ENCODE data around the gene LPP. TPM values are rescaled to one million over a fixed set of nuclear protein-coding genes. Genes with fewer than 3 reads are reported as not detected.

The LPP gene
- total and polyA plus RNA-seq, 2 donors (not counting 1 experiment from before 2014, with no cell fraction given) = 7.6 to 81.7 TPM

GRCh38 chr3:188542196-188542595 is 388.2 kb downstream of the LPP start:
- H4K20me1 ChIP-seq (ENCODE audit: control insufficient read depth, insufficient read depth, low read length, poor library complexity, severe bottlenecking) = no peaks in the 10 kb centered on the region
- H3K27me3 ChIP-seq (replicated peaks in 1 of 4; ENCODE audit: control extremely low read depth in 1 of 4, control insufficient read depth in 3 of 4, insufficient read depth in 4 of 4, low read length in 3 of 4) = no peaks in the 10 kb centered on the region
- no peak overlapping the region for H3K4me3 Mint-ChIP-seq
- H3K36me3 ChIP-seq (replicated peaks in 1 of 2; ENCODE audit: control extremely low read depth in 1 of 2, control insufficient read depth in 1 of 2, extremely low read depth in 1 of 2, insufficient read depth in 2 of 2, low read length in 1 of 2) = no peaks in the 10 kb centered on the region
- DNase-seq = no peak
- peaks cover 14% of the 10 kb centered on the region for H3K4me1 Mint-ChIP-seq
- intact Hi-C loops (cut with micrococcal nuclease) = no loop called here
- H3K27ac Mint-ChIP-seq = no peak overlapping the region
- no CpG with 5 or more reads among the region's 1 CpG for WGBS (ENCODE audit: insufficient coverage)
- TF ChIP-seq, protein P1, sequence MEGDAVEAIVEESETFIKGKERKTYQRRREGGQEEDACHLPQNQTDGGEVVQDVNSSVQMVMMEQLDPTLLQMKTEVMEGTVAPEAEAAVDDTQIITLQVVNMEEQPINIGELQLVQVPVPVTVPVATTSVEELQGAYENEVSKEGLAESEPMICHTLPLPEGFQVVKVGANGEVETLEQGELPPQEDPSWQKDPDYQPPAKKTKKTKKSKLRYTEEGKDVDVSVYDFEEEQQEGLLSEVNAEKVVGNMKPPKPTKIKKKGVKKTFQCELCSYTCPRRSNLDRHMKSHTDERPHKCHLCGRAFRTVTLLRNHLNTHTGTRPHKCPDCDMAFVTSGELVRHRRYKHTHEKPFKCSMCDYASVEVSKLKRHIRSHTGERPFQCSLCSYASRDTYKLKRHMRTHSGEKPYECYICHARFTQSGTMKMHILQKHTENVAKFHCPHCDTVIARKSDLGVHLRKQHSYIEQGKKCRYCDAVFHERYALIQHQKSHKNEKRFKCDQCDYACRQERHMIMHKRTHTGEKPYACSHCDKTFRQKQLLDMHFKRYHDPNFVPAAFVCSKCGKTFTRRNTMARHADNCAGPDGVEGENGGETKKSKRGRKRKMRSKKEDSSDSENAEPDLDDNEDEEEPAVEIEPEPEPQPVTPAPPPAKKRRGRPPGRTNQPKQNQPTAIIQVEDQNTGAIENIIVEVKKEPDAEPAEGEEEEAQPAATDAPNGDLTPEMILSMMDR (IDR thresholded peaks at IDR 0.05) = no peak
- no peak for TF ChIP-seq EZH2 (IDR thresholded peaks at IDR 0.05; ENCODE audit: borderline replicate concordance, insufficient read depth, low read depth, low read length, poor library complexity, severe bottlenecking)
- ChIA-PET CTCF (no interaction called here), POLR2A (no interaction called here)
- H3K27ac ChIP-seq (ENCODE audit: low read length in 2 of 2) = no peak overlapping the region
- no peaks in the 10 kb centered on the region for H3K79me2 ChIP-seq (ENCODE audit: control insufficient read depth, insufficient read depth, low read length)
- H2AFZ ChIP-seq (ENCODE audit: insufficient read depth, low read depth, low read length, poor library complexity, severe bottlenecking) = no peak overlapping the region
- H3K27me3 Mint-ChIP-seq = no peaks in the 10 kb centered on the region
- no peak overlapping the region for H3K9ac ChIP-seq (ENCODE audit: low read length)
- H3K9me3 Mint-ChIP-seq (ENCODE audit: insufficient read depth) = no peaks in the 10 kb centered on the region
- no peaks in the 10 kb centered on the region for H3K4me1 ChIP-seq (ENCODE audit: control insufficient read depth in 2 of 2, insufficient read depth in 2 of 2, low read length in 2 of 2)
- H3K4me2 ChIP-seq (replicated peaks; ENCODE audit: low read depth, low read length, poor library complexity, severe bottlenecking) = no peak overlapping the region
- H3K4me3 ChIP-seq (ENCODE audit: control extremely low read depth in 1 of 5, extremely low read depth in 1 of 5, insufficient read depth in 1 of 5, low read depth in 2 of 5, low read length in 4 of 5) = no peak overlapping the region
- no peaks in the 10 kb centered on the region for H3K9me3 ChIP-seq (ENCODE audit: control extremely low read depth in 1 of 3, control insufficient read depth in 2 of 3, insufficient read depth in 1 of 3, low read length in 2 of 3)
- ATAC-seq (ENCODE audit: low read depth) = no peak

GRCh38 chr3:188544012-188544411 is 390.1 kb downstream of the LPP start:
- Histone ChIP-seq H3K27me3 (replicated peaks in 1 of 4; ENCODE audit: control extremely low read depth in 1 of 4, control insufficient read depth in 3 of 4, insufficient read depth in 4 of 4, low read length in 3 of 4) (no peaks in the 10 kb centered on the region), H3K27ac (ENCODE audit: low read length in 2 of 2) (no peak overlapping the region), H3K79me2 (ENCODE audit: control insufficient read depth, insufficient read depth, low read length) (no peaks in the 10 kb centered on the region), H3K9ac (ENCODE audit: low read length) (no peak overlapping the region), H3K9me3 (ENCODE audit: control extremely low read depth in 1 of 3, control insufficient read depth in 2 of 3, insufficient read depth in 1 of 3, low read length in 2 of 3) (no peaks in the 10 kb centered on the region), H3K4me2 (replicated peaks; ENCODE audit: low read depth, low read length, poor library complexity, severe bottlenecking) (no peak overlapping the region), H3K4me1 (ENCODE audit: control insufficient read depth in 2 of 2, insufficient read depth in 2 of 2, low read length in 2 of 2) (no peaks in the 10 kb centered on the region), H3K4me3 (ENCODE audit: control extremely low read depth in 1 of 5, extremely low read depth in 1 of 5, insufficient read depth in 1 of 5, low read depth in 2 of 5, low read length in 4 of 5) (no peak overlapping the region), H2AFZ (ENCODE audit: insufficient read depth, low read depth, low read length, poor library complexity, severe bottlenecking) (no peak overlapping the region), H4K20me1 (ENCODE audit: control insufficient read depth, insufficient read depth, low read length, poor library complexity, severe bottlenecking) (no peaks in the 10 kb centered on the region), H3K36me3 (replicated peaks in 1 of 2; ENCODE audit: control extremely low read depth in 1 of 2, control insufficient read depth in 1 of 2, extremely low read depth in 1 of 2, insufficient read depth in 2 of 2, low read length in 1 of 2) (no peaks in the 10 kb centered on the region)
- no peaks in the 10 kb centered on the region for H3K27me3 Mint-ChIP-seq
- ATAC-seq (ENCODE audit: low read depth) (no peak), DNase-seq (no peak)
- H3K4me3 Mint-ChIP-seq = no peak overlapping the region
- ChIA-PET POLR2A (interaction anchor here (0.6 kb wide), 1 partner anchor 179 kb away, joined by 5 read pairs; no protein-coding TSS in a partner anchor), CTCF (interaction anchor here (0.5 kb wide), 1 partner anchor 175 kb away, joined by 3 read pairs; no protein-coding TSS in a partner anchor)
- no peaks in the 10 kb centered on the region for H3K9me3 Mint-ChIP-seq (ENCODE audit: insufficient read depth)
- H3K4me1 Mint-ChIP-seq = peaks cover 14% of the 10 kb centered on the region
- TF ChIP-seq, protein P1 (IDR thresholded peaks at IDR 0.05) = no peak
- TF ChIP-seq EZH2 (IDR thresholded peaks at IDR 0.05; ENCODE audit: borderline replicate concordance, insufficient read depth, low read depth, low read length, poor library complexity, severe bottlenecking) = no peak
- no peak overlapping the region for H3K27ac Mint-ChIP-seq
- intact Hi-C loops (cut with micrococcal nuclease) = no loop called here
